CMK (cell line): ENCODE measurements around the gene KRTAP19-5.
"Not testable (repeated sequence)": the region's sequence is repeated elsewhere in the genome, so short reads cannot be mapped to it uniquely, and the experiment has no call there.

Source experiments
- DNase-seq: peaks from one replicate; pipeline ENCODE4 v3.0.0-alpha.2; 2010; ENCODE audit warnings: low read depth

KRTAP19-5 gene

GRCh38 chr21:30502041-30502440 lies at the start of gene KRTAP19-5:
KRTAP19-5 (minus strand) TSS chr21:30502141; CDS start chr21:30502090, 51 bp downstream.
- DNase-seq: no peak

- no peak for DNase-seq
Observed at GRCh38 chr21:30541764-30542163, 39.8 kb upstream of the KRTAP19-5 start, which contains the start of gene KRTAP19-6. KRTAP19-6 (minus strand) TSS chr21:30541864; CDS start chr21:30541833, 31 bp downstream.

- no peak for DNase-seq
Observed at GRCh38 chr21:30518876-30519275, 16.9 kb upstream of the KRTAP19-5 start.

GRCh38 chr21:30515681-30516080 lies 13.7 kb upstream of the KRTAP19-5 start:
- DNase-seq: no peak

GRCh38 chr21:30505621-30506205 lies 3.8 kb upstream of the KRTAP19-5 start:
- DNase-seq: not testable (repeated sequence)

GRCh38 chr21:30497065-30497464 lies 4.9 kb downstream of the KRTAP19-5 start, which contains the start of gene KRTAP19-4:
KRTAP19-4 (minus strand) TSS chr21:30497165; CDS start chr21:30497110, 55 bp downstream.
- no peak for DNase-seq

- DNase-seq: no peak
Observed at GRCh38 chr21:30491963-30492428, 9.9 kb downstream of the KRTAP19-5 start, which contains the start of gene KRTAP19-3. KRTAP19-3 (minus strand) TSS chr21:30492013; CDS start chr21:30491957, 56 bp downstream.

GRCh38 chr21:30487336-30487735 lies 14.6 kb downstream of the KRTAP19-5 start, which contains the start of gene KRTAP19-2:
KRTAP19-2 (minus strand) TSS chr21:30487436; CDS start chr21:30487348, 88 bp downstream.
- DNase-seq: no peak

- DNase-seq: no peak
Observed at GRCh38 chr21:30486180-30486579, 15.8 kb downstream of the KRTAP19-5 start.

- no peak for DNase-seq
Observed at GRCh38 chr21:30482130-30482529, 19.8 kb downstream of the KRTAP19-5 start.

GRCh38 chr21:30480145-30480544 lies 21.8 kb downstream of the KRTAP19-5 start, which contains the start of gene KRTAP19-1:
KRTAP19-1 (minus strand) TSS chr21:30480367; CDS start chr21:30480317, 50 bp downstream.
- no peak for DNase-seq

- DNase-seq: no peak
Observed at GRCh38 chr21:30479259-30479658, 22.7 kb downstream of the KRTAP19-5 start.

GRCh38 chr21:30478004-30478403 lies 23.9 kb downstream of the KRTAP19-5 start:
- DNase-seq: no peak

- no peak for DNase-seq
Observed at GRCh38 chr21:30468900-30469714, 32.8 kb downstream of the KRTAP19-5 start.

GRCh38 chr21:30463713-30464112 lies 38.2 kb downstream of the KRTAP19-5 start:
- no peak for DNase-seq
